ENCODE data around the gene PHF21A.

- TF ChIP-seq, protein P1, sequence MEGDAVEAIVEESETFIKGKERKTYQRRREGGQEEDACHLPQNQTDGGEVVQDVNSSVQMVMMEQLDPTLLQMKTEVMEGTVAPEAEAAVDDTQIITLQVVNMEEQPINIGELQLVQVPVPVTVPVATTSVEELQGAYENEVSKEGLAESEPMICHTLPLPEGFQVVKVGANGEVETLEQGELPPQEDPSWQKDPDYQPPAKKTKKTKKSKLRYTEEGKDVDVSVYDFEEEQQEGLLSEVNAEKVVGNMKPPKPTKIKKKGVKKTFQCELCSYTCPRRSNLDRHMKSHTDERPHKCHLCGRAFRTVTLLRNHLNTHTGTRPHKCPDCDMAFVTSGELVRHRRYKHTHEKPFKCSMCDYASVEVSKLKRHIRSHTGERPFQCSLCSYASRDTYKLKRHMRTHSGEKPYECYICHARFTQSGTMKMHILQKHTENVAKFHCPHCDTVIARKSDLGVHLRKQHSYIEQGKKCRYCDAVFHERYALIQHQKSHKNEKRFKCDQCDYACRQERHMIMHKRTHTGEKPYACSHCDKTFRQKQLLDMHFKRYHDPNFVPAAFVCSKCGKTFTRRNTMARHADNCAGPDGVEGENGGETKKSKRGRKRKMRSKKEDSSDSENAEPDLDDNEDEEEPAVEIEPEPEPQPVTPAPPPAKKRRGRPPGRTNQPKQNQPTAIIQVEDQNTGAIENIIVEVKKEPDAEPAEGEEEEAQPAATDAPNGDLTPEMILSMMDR (IDR thresholded peaks at IDR 0.05; ENCODE audit: low read depth, low read length), result peak; percentile 76
- peak; percentile 81 for TF ChIP-seq POLR2A (IDR thresholded peaks at IDR 0.05; ENCODE audit: extremely low read depth, insufficient read length)
Observed at GRCh38 chr11:46127150-46127638, 5.9 kb upstream of the PHF21A start.

Data from NB4 (cell line).